Endothelial cell of umbilical vein (primary cell): ENCODE data around the gene STN1. TPM values are rescaled to one million over a fixed set of nuclear protein-coding genes. Genes with fewer than 3 reads are reported as not detected.

Experiments
- BruUV-seq: library from RNA; stranded (reverse); fragments of 400-500 nt; replicated peaks from 2 replicates; lab custom pipeline; 2021; lab: Mats Ljungman, UMichigan
- CTCF ChIA-PET: fragments of 300-600, 350-600 bp; sonication (Branson Sonifier 250); formaldehyde crosslinking; loops from one replicate; lab custom pipeline; 2021; ENCODE audit warnings: antibody characterized with exemption, inconsistent platforms; lab: Charles Lee
- POLR2A ChIA-PET: fragments of 300-600, 350-600 bp; sonication (Branson Sonifier 250); formaldehyde crosslinking; loops from one replicate; lab custom pipeline; 2021; ENCODE audit warnings: antibody characterized with exemption, inconsistent platforms; lab: Charles Lee
- DNase-seq: peaks from one replicate; pipeline ENCODE4 v3.0.0-alpha.2; 2011; ENCODE audit warnings: low read depth, low spot score
- FAIRE-seq: peaks from 2 replicates; lab custom pipeline; 2011; peaks lifted over from hg19 to GRCh38; lab: Jason Lieb, UNC
- H2AFZ ChIP-seq: 2 replicates; pipeline ENCODE4 v1.6.0; 2012; ENCODE audit warnings: low read depth, low read length, control low read depth, inconsistent platforms
- H3K27ac ChIP-seq: 2 replicates; pipeline ENCODE4 v1.5.1; 2011; ENCODE audit warnings: low read depth, mild to moderate bottlenecking, control low read depth, low read length, moderate library complexity; ENCODE audit not compliant: insufficient read depth
- H3K27me3 ChIP-seq, 2 experiments: 2 replicates each; pipeline versions ENCODE4 v1.6.0 to v1.6.1; 2011; ENCODE audit warnings: low read length in 2 of 2, mixed read lengths in 1 of 2; ENCODE audit not compliant: control insufficient read depth in 2 of 2, insufficient read depth in 2 of 2
- H3K36me3 ChIP-seq, 2 experiments: 2 replicates in 1 of 2; 3 replicates in 1 of 2; pipeline ENCODE4 v1.5.1; 2011; ENCODE audit warnings: low read length in 2 of 2, mild to moderate bottlenecking in 1 of 2, moderate library complexity in 1 of 2; ENCODE audit not compliant: control insufficient read depth in 2 of 2, insufficient read depth in 2 of 2; ENCODE audit errors: extremely low read depth in 1 of 2
- H3K4me1 ChIP-seq: 3 replicates; pipeline ENCODE4 v1.5.1; 2011; ENCODE audit warnings: mild to moderate bottlenecking, low read length; ENCODE audit not compliant: control insufficient read depth, insufficient read depth; ENCODE audit errors: extremely low read depth
- H3K4me2 ChIP-seq: 2 replicates; pipeline ENCODE4 v1.6.1; 2011; ENCODE audit warnings: low read length, control low read depth, mixed read lengths; ENCODE audit not compliant: insufficient read depth
- H3K4me3 ChIP-seq, 3 experiments: fragments of 200-600 bp in 1 of 3; sonication (generic), shearing (Covaris generic) in 1 of 3; replicated peaks in 1 of 3; 2 replicates each; pipeline ENCODE4 v1.5.1; 2011 to 2016; ENCODE audit warnings: control low read depth in 3 of 3, low read length in 3 of 3, mild to moderate bottlenecking in 2 of 3, inconsistent platforms in 1 of 3, low read depth in 1 of 3, moderate library complexity in 1 of 3; ENCODE audit not compliant: insufficient read depth in 1 of 3
- H3K79me2 ChIP-seq: 2 replicates; pipeline ENCODE4 v1.6.0; 2012; ENCODE audit warnings: low read length, inconsistent platforms; ENCODE audit not compliant: control insufficient read depth, insufficient read depth
- H3K9ac ChIP-seq: replicated peaks from 2 replicates; pipeline ENCODE3; 2011; ENCODE audit warnings: low read length, control low read depth; ENCODE audit not compliant: insufficient read depth; ENCODE audit errors: extremely low read depth
- H3K9me1 ChIP-seq: replicated peaks from 3 replicates; pipeline ENCODE4 v1.6.0; 2011; ENCODE audit warnings: mild to moderate bottlenecking, low read length; ENCODE audit not compliant: control insufficient read depth, insufficient read depth; ENCODE audit errors: extremely low read depth
- H3K9me3 ChIP-seq: replicated peaks from 2 replicates; pipeline ENCODE4 v1.5.1; 2012; ENCODE audit warnings: low read length, inconsistent platforms; ENCODE audit not compliant: control insufficient read depth, insufficient read depth
- H4K20me1 ChIP-seq: replicated peaks from 2 replicates; pipeline ENCODE3; 2011; ENCODE audit warnings: mild to moderate bottlenecking, low read length; ENCODE audit not compliant: control insufficient read depth, insufficient read depth; ENCODE audit errors: extremely low read depth
- CTCF ChIP-seq, 2 donors: IDR thresholded peaks; 1 replicate in 1 of 2; 2 replicates in 1 of 2; pipeline ENCODE4 v1.5.1; 2011; ENCODE audit warnings: low read length in 2 of 2, mild to moderate bottlenecking in 2 of 2, moderate library complexity in 2 of 2, control low read depth in 1 of 2, inconsistent platforms in 1 of 2, low read depth in 1 of 2; ENCODE audit not compliant: insufficient read depth in 1 of 2; ENCODE audit errors: extremely low read depth in 1 of 2
- EZH2 ChIP-seq: IDR thresholded peaks from 2 replicates; pipeline ENCODE4 v1.6.1; 2012; ENCODE audit warnings: borderline replicate concordance, low read depth, mild to moderate bottlenecking, moderate library complexity, low read length, inconsistent platforms; ENCODE audit not compliant: severe bottlenecking
- FOS ChIP-seq: IDR thresholded peaks from 2 replicates; pipeline ENCODE4 v1.6.1; 2011; ENCODE audit warnings: mild to moderate bottlenecking, low read length, moderate library complexity, borderline replicate concordance; ENCODE audit not compliant: insufficient read depth
- GATA2 ChIP-seq: IDR thresholded peaks from 2 replicates; pipeline ENCODE4 v1.7.0; 2011; ENCODE audit warnings: low read depth, mild to moderate bottlenecking, moderate library complexity, mixed read lengths, low read length; ENCODE audit not compliant: insufficient read length, insufficient read depth
- JUN ChIP-seq: IDR thresholded peaks from 2 replicates; pipeline ENCODE4 v1.6.1; 2011; ENCODE audit warnings: borderline replicate concordance, low read depth; ENCODE audit not compliant: insufficient read length, insufficient read depth
- MAX ChIP-seq: IDR thresholded peaks from 2 replicates; pipeline ENCODE4 v1.6.1; 2011; ENCODE audit not compliant: insufficient read depth, insufficient read length
- MYC ChIP-seq: IDR thresholded peaks from one replicate; pipeline ENCODE4 v1.6.1; 2011; ENCODE audit warnings: mild to moderate bottlenecking, low read depth, low read length
- POLR2A ChIP-seq: IDR thresholded peaks from 2 replicates; pipeline ENCODE4 v1.6.1; 2012; ENCODE audit warnings: low read depth, mild to moderate bottlenecking, control low read depth, low read length
- POLR2AphosphoS5 ChIP-seq: IDR thresholded peaks from 2 replicates; pipeline ENCODE4 v1.6.1; 2012; ENCODE audit warnings: low read depth, mild to moderate bottlenecking, control low read depth, low read length, moderate library complexity; ENCODE audit not compliant: insufficient read depth
- dilution Hi-C: fragments of 300-500 bp; cut with MboI; formaldehyde crosslinking; loops from one replicate; pipeline ENCODE4 v1.15.0; 2019; ENCODE audit warnings: low sequenced_read_pairs; ENCODE audit not compliant: extremely low pct_ligation_motif_present
- intact Hi-C: fragments of 100-400 bp; cut with micrococcal nuclease; formaldehyde crosslinking; loops from one replicate; pipeline ENCODE4 v1.10.0; 2022
- polyA plus RNA-seq, 4 experiments: library from polyadenylated mRNA; depleted of rRNA in 3 of 4; stranded (reverse) in 3 of 4; unstranded in 1 of 4; fragments of >200 nt; gene quantifications; 2 replicates each; pipeline versions ENCODE4 v1.2.1 to v1.2.3, GENCODE V29; 2011 to 2012; ENCODE audit warnings: missing spikeins in 1 of 4
- total RNA-seq: library from RNA; stranded (reverse); gene quantifications from 2 replicates; pipeline ENCODE4 v1.2.3, GENCODE V29; 2021

Gene STN1
- total and polyA plus RNA-seq, 2 donors (not counting 3 experiments of a cell fraction or from before 2014, with no cell fraction given), result 10.8 to 15.3 TPM

- Histone ChIP-seq H3K9me3 (no peaks in the 10 kb centered on the region), H2AFZ (no peak overlapping the region), H3K79me2 (no peaks in the 10 kb centered on the region), H3K36me3 (no peaks in the 10 kb centered on the region), H3K27ac (no peak overlapping the region), H3K4me2 (no peak overlapping the region), H3K9ac (no peak overlapping the region), H4K20me1 (no peaks in the 10 kb centered on the region), H3K4me3 (no peak overlapping the region), H3K27me3 (peaks cover 0 to 4% of the 10 kb centered on the region in 2 experiments), H3K9me1 (no peaks in the 10 kb centered on the region), H3K4me1 (no peaks in the 10 kb centered on the region)
- FAIRE-seq (no peak), DNase-seq (no peak)
- TF ChIP-seq MAX (no peak), POLR2A (no peak), POLR2AphosphoS5 (no peak), JUN (no peak), CTCF (IDR thresholded peaks at IDR 0.05; ENCODE audit: extremely low read depth in 1 of 2, insufficient read depth in 1 of 2, low read depth in 1 of 2, low read length in 2 of 2) (no peak), FOS (no peak), EZH2 (no peak), MYC (no peak), GATA2 (no peak)
- ChIA-PET CTCF (no interaction called here), POLR2A (no interaction called here)
- intact Hi-C loops, result no loop called here
- dilution Hi-C loops, result loop anchor here (25.0 kb wide), 1 partner anchor 159 kb away; no protein-coding TSS in a partner anchor
- BruUV-seq, result no TSS peak
Observed at GRCh38 chr10:103871006-103871405, 47.0 kb downstream of the STN1 start.
